OCI-LY3 (cell line): ENCODE results near the gene ATG9B.

Source experiments
- H2AFZ ChIP-seq: fragments of 200-600, 300-600 bp; shearing (Covaris generic); 2 replicates; pipeline ENCODE4 v1.6.0; 2014; ENCODE audit warnings: antibody characterized with exemption, low read depth, low read length
- H3K27ac ChIP-seq: fragments of 200-600, 300-600 bp; sonication (generic); 2 replicates; pipeline ENCODE4 v1.5.1; 2014; ENCODE audit warnings: mild to moderate bottlenecking, low read length, moderate library complexity, mixed read lengths
- H3K27me3 ChIP-seq: fragments of 200-600, 300-600 bp; sonication (generic); 2 replicates; pipeline ENCODE4 v1.6.1; 2014; ENCODE audit warnings: low read depth, low read length, mixed read lengths
- H3K36me3 ChIP-seq: fragments of 200-600, 300-600 bp; sonication (generic); replicated peaks from 2 replicates; pipeline ENCODE3; 2014; ENCODE audit warnings: low read depth, low read length, mixed read lengths
- H3K4me1 ChIP-seq: fragments of 300-600, 200-600 bp; sonication (generic); 2 replicates; pipeline ENCODE4 v1.6.1; 2014; ENCODE audit warnings: low read length, mixed read lengths
- H3K4me2 ChIP-seq: fragments of 200-600, 300-600 bp; sonication (generic); 2 replicates; pipeline ENCODE4 v1.6.1; 2014; ENCODE audit warnings: low read length, mixed read lengths
- H3K4me3 ChIP-seq: fragments of 300-600, 200-600 bp; sonication (generic); 2 replicates; pipeline ENCODE4 v1.5.1; 2014; ENCODE audit warnings: antibody characterized with exemption, mild to moderate bottlenecking, low read length, moderate library complexity
- H3K79me2 ChIP-seq: fragments of 300-600, 200-600 bp; shearing (Covaris generic); 2 replicates; pipeline ENCODE4 v1.6.1; 2014; ENCODE audit warnings: mild to moderate bottlenecking, low read length, mixed read lengths
- H3K9ac ChIP-seq: fragments of 300-600, 200-600 bp; shearing (Covaris generic); 2 replicates; pipeline ENCODE4 v1.6.0; 2014; ENCODE audit warnings: mild to moderate bottlenecking, low read length, moderate library complexity
- H3K9me3 ChIP-seq: fragments of 200-600, 300-600 bp; shearing (Covaris generic); 2 replicates; pipeline ENCODE4 v1.6.1; 2014; ENCODE audit warnings: low read length, mixed read lengths; ENCODE audit not compliant: insufficient read depth
- H4K20me1 ChIP-seq: fragments of 200-600, 300-600 bp; sonication (generic); 2 replicates; pipeline ENCODE4 v1.6.1; 2016; ENCODE audit warnings: low read length, mixed read lengths; ENCODE audit not compliant: insufficient read depth
- CTCF ChIP-seq: fragments of 200-600, 300-600 bp; sonication (generic); IDR thresholded peaks from 2 replicates; pipeline ENCODE4 v1.5.1; 2014; ENCODE audit warnings: antibody characterized with exemption, low read length, low read depth
- EZH2phosphoT487 ChIP-seq: fragments of 200-600 bp; shearing (Covaris generic); IDR thresholded peaks from 2 replicates; pipeline ENCODE4 v1.6.1; 2018; ENCODE audit warnings: antibody characterized with exemption, mixed run types, low read depth

Gene ATG9B

GRCh38 chr7:150982351-150982750, 41.9 kb downstream of the ATG9B start:
- no peak for TF ChIP-seq EZH2phosphoT487
- TF ChIP-seq CTCF, result no peak
- Histone ChIP-seq H3K4me1 (peaks cover 5% of the 10 kb centered on the region; the same call in 1 of the 2 replicates), H3K4me2 (no peak overlapping the region), H2AFZ (no peak overlapping the region), H3K27ac (no peak overlapping the region), H3K9me3 (no peaks in the 10 kb centered on the region), H3K4me3 (no peak overlapping the region), H3K27me3 (peaks cover 46% of the 10 kb centered on the region), H3K9ac (no peak overlapping the region), H4K20me1 (no peaks in the 10 kb centered on the region), H3K79me2 (no peaks in the 10 kb centered on the region), H3K36me3 (no peaks in the 10 kb centered on the region)

GRCh38 chr7:150981644-150982043, 42.6 kb downstream of the ATG9B start:
- Histone ChIP-seq H3K4me1 (peaks cover 10% of the 10 kb centered on the region), H3K79me2 (peaks cover 4% of the 10 kb centered on the region; the same call in 1 of the 2 replicates), H3K9ac (no peak overlapping the region), H3K4me3 (no peak overlapping the region), H3K4me2 (no peak overlapping the region), H3K27me3 (peaks cover 46% of the 10 kb centered on the region), H4K20me1 (no peaks in the 10 kb centered on the region), H3K36me3 (no peaks in the 10 kb centered on the region), H3K27ac (no peak overlapping the region), H3K9me3 (no peaks in the 10 kb centered on the region), H2AFZ (no peak overlapping the region)
- no peak for TF ChIP-seq CTCF
- no peak for TF ChIP-seq EZH2phosphoT487

GRCh38 chr7:150980663-150981062, 43.6 kb downstream of the ATG9B start:
- Histone ChIP-seq H3K36me3 (no peaks in the 10 kb centered on the region), H3K27ac (no peak overlapping the region), H2AFZ (no peak overlapping the region), H3K4me3 (no peak overlapping the region), H3K79me2 (peaks cover 4% of the 10 kb centered on the region; the same call in 1 of the 2 replicates), H3K27me3 (peaks cover 46% of the 10 kb centered on the region), H3K4me1 (peaks cover 13% of the 10 kb centered on the region), H3K9me3 (no peaks in the 10 kb centered on the region), H4K20me1 (no peaks in the 10 kb centered on the region; the same call in 1 of the 2 replicates), H3K4me2 (no peak overlapping the region), H3K9ac (no peak overlapping the region)
- TF ChIP-seq CTCF (no peak), EZH2phosphoT487 (no peak)

GRCh38 chr7:150979713-150980390, 44.4 kb downstream of the ATG9B start:
- Histone ChIP-seq H3K4me2 (peak overlapping the region; percentile 97; the same call in 1 of the 2 replicates), H2AFZ (no peak overlapping the region), H3K9me3 (no peaks in the 10 kb centered on the region), H3K27ac (no peak overlapping the region), H3K27me3 (peaks cover 46% of the 10 kb centered on the region), H4K20me1 (no peaks in the 10 kb centered on the region; the same call in 1 of the 2 replicates), H3K36me3 (no peaks in the 10 kb centered on the region), H3K4me3 (0 out of 2 replicates have a peak overlapping the region, but pooled peaks have one; percentile 74), H3K9ac (no peak overlapping the region), H3K4me1 (peaks cover 18% of the 10 kb centered on the region), H3K79me2 (peaks cover 4% of the 10 kb centered on the region; the same call in 1 of the 2 replicates)
- TF ChIP-seq EZH2phosphoT487 (no peak), CTCF (no peak)
